Stimulated activated CD8-positive, alpha-beta memory T cell treated with anti-CD3 and anti-CD28 coated beads, Interleukin-4, amount 100 ng/mL, for 24 hours (primary cell): ENCODE results near the gene ANKRD65.
"Not testable (repeated sequence)": the region's sequence is repeated elsewhere in the genome, so short reads cannot be mapped to it uniquely, and the experiment has no call there.

ENCODE experiments used
- DNase-seq: peaks from one replicate; pipeline ENCODE4 v3.0.0-alpha.2; 2020; ENCODE audit warnings: low read depth

The ANKRD65 gene

GRCh38 chr1:1370094-1370493, 51.0 kb downstream of the ANKRD65 start:
- not testable (repeated sequence) for DNase-seq
